Measurements from ENCODE around the gene ACOT8. TPM values are rescaled to one million over a fixed set of nuclear protein-coding genes. Genes with fewer than 3 reads are reported as not detected.

Gene ACOT8
- total and polyA plus RNA-seq, 2 donors (not counting 3 experiments of a cell fraction or from before 2014, with no cell fraction given), result 15.5 to 50.9 TPM

- TF ChIP-seq CTCF (IDR thresholded peaks at IDR 0.05; ENCODE audit: extremely low read depth in 1 of 2, insufficient read depth in 1 of 2, low read depth in 1 of 2, low read length in 2 of 2) (no peak), GATA2 (IDR thresholded peaks at IDR 0.05; ENCODE audit: insufficient read depth, insufficient read length, low read depth, low read length) (no peak), MAX (IDR thresholded peaks at IDR 0.05; ENCODE audit: insufficient read depth, insufficient read length) (no peak), FOS (IDR thresholded peaks at IDR 0.05; ENCODE audit: borderline replicate concordance, insufficient read depth, low read length) (no peak), JUN (IDR thresholded peaks at IDR 0.05; ENCODE audit: borderline replicate concordance, insufficient read depth, insufficient read length, low read depth) (no peak), MYC (IDR thresholded peaks at IDR 0.05; ENCODE audit: low read depth, low read length) (no peak), POLR2A (IDR thresholded peaks at IDR 0.05; ENCODE audit: low read depth, low read length) (no peak), POLR2AphosphoS5 (IDR thresholded peaks at IDR 0.05; ENCODE audit: insufficient read depth, low read depth, low read length) (no peak), EZH2 (IDR thresholded peaks at IDR 0.05; ENCODE audit: borderline replicate concordance, low read depth, low read length, severe bottlenecking) (no peak)
- Histone ChIP-seq H3K4me2 (ENCODE audit: insufficient read depth, low read length) (no peak overlapping the region), H3K27ac (ENCODE audit: insufficient read depth, low read depth, low read length) (no peak overlapping the region), H4K20me1 (replicated peaks; ENCODE audit: control insufficient read depth, extremely low read depth, insufficient read depth, low read length) (no peaks in the 10 kb centered on the region), H3K79me2 (ENCODE audit: control insufficient read depth, insufficient read depth, low read length) (no peaks in the 10 kb centered on the region), H3K9me1 (replicated peaks; ENCODE audit: control insufficient read depth, extremely low read depth, insufficient read depth, low read length) (no peaks in the 10 kb centered on the region), H3K4me1 (ENCODE audit: control insufficient read depth, extremely low read depth, insufficient read depth, low read length) (no peaks in the 10 kb centered on the region), H3K27me3 (ENCODE audit: control insufficient read depth in 2 of 2, insufficient read depth in 2 of 2, low read length in 2 of 2) (no peaks in the 10 kb centered on the region), H3K4me3 (replicated peaks in 1 of 3; ENCODE audit: insufficient read depth in 1 of 3, low read depth in 1 of 3, low read length in 3 of 3) (no peak overlapping the region), H3K36me3 (ENCODE audit: control insufficient read depth in 2 of 2, extremely low read depth in 1 of 2, insufficient read depth in 2 of 2, low read length in 2 of 2) (peaks cover 4 to 32% of the 10 kb centered on the region in 2 experiments), H3K9me3 (replicated peaks; ENCODE audit: control insufficient read depth, insufficient read depth, low read length) (no peaks in the 10 kb centered on the region), H2AFZ (ENCODE audit: low read depth, low read length) (no peak overlapping the region), H3K9ac (replicated peaks; ENCODE audit: extremely low read depth, insufficient read depth, low read length) (no peak overlapping the region)
- CTCF ChIA-PET, result interaction anchor here (2.1 kb wide), 1 partner anchor 72 kb away, joined by 5 read pairs; no protein-coding TSS in a partner anchor
- BruUV-seq (replicated peaks), result TSS peak; percentile 63
- intact Hi-C loops (cut with micrococcal nuclease) (no loop called here), dilution Hi-C loops (cut with MboI; ENCODE audit: extremely low pct_ligation_motif_present, low sequenced_read_pairs) (no loop called here)
- POLR2A ChIA-PET, result interaction anchor here (0.6 kb wide), 1 partner anchor 37 kb away, joined by 4 read pairs; no protein-coding TSS in a partner anchor
- DNase-seq (ENCODE audit: low read depth, low spot score) (no peak), FAIRE-seq (no peak)
Observed at GRCh38 chr20:45898285-45898684, 41.1 kb upstream of the ACOT8 start.
